HuH-7 (cell line): Measurements from ENCODE around the gene PLXND1.

Experiments used
- DNase-seq: peaks from one replicate; pipeline ENCODE4 v3.0.0; 2011; ENCODE audit warnings: low spot score

The PLXND1 gene

GRCh38 chr3:129628169-129628522 is 21.7 kb upstream of the PLXND1 start:
- DNase-seq: no peak

GRCh38 chr3:129627350-129628168 is 21.1 kb upstream of the PLXND1 start:
- DNase-seq: peak; percentile 91

GRCh38 chr3:129626744-129627349 is 20.4 kb upstream of the PLXND1 start:
- DNase-seq: peak; percentile 98

- DNase-seq: peak; percentile 94
These were observed 18.8 kb upstream of the PLXND1 start for GRCh38 chr3:129625072-129625874.

GRCh38 chr3:129624347-129625071 is 18.0 kb upstream of the PLXND1 start:
- DNase-seq: no peak

- no peak for DNase-seq
These were observed 17.1 kb upstream of the PLXND1 start for GRCh38 chr3:129623447-129624118.

- no peak for DNase-seq
These were observed 16.5 kb upstream of the PLXND1 start for GRCh38 chr3:129622933-129623332.

GRCh38 chr3:129622226-129622874 is 15.9 kb upstream of the PLXND1 start:
- DNase-seq: no peak

GRCh38 chr3:129621626-129622225 is 15.2 kb upstream of the PLXND1 start:
- no peak for DNase-seq

- DNase-seq: no peak
These were observed 14.5 kb upstream of the PLXND1 start for GRCh38 chr3:129620828-129621559.

GRCh38 chr3:129619726-129620162 is 13.3 kb upstream of the PLXND1 start:
- no peak for DNase-seq

GRCh38 chr3:129618901-129619671 is 12.6 kb upstream of the PLXND1 start:
- DNase-seq: no peak

GRCh38 chr3:129618186-129618820 is 11.8 kb upstream of the PLXND1 start:
- no peak for DNase-seq

- no peak for DNase-seq
These were observed 11.1 kb upstream of the PLXND1 start for GRCh38 chr3:129617381-129618185.

- no peak for DNase-seq
These were observed 10.2 kb upstream of the PLXND1 start for GRCh38 chr3:129616713-129617112.

GRCh38 chr3:129616291-129616690 is 9.8 kb upstream of the PLXND1 start:
- no peak for DNase-seq

- no peak for DNase-seq
These were observed 9.3 kb upstream of the PLXND1 start for GRCh38 chr3:129615751-129616281.
